NK-92 (cell line): ENCODE measurements around the gene WBP1.
"Not testable (repeated sequence)": the region's sequence is repeated elsewhere in the genome, so short reads cannot be mapped to it uniquely, and the experiment has no call there.

Experiments
- DNase-seq: peaks from one replicate; lab custom pipeline; 2025; ENCODE audit not compliant: unreplicated experiment; lab: John Stamatoyannopoulos, UW

The WBP1 gene

GRCh38 chr2:74427551-74427950, 30.7 kb upstream of the WBP1 start:
- no peak for DNase-seq

GRCh38 chr2:74428675-74429074, 29.6 kb upstream of the WBP1 start:
- no peak for DNase-seq

GRCh38 chr2:74429487-74430451, 28.5 kb upstream of the WBP1 start:
- DNase-seq, result no peak

GRCh38 chr2:74430502-74430901, 27.7 kb upstream of the WBP1 start:
- DNase-seq, result no peak

GRCh38 chr2:74436111-74436805, 22.0 kb upstream of the WBP1 start:
- no peak for DNase-seq

GRCh38 chr2:74436848-74437695, 21.2 kb upstream of the WBP1 start:
- DNase-seq, result no peak

- no peak for DNase-seq
Observed at GRCh38 chr2:74438248-74438647, 20.0 kb upstream of the WBP1 start.

GRCh38 chr2:74439373-74439772, 18.9 kb upstream of the WBP1 start:
- DNase-seq, result no peak

- DNase-seq, result no peak
Observed at GRCh38 chr2:74439803-74440377, 18.3 kb upstream of the WBP1 start.

GRCh38 chr2:74440378-74441169, 17.7 kb upstream of the WBP1 start:
- DNase-seq, result no peak

- DNase-seq, result no peak
Observed at GRCh38 chr2:74441170-74441689, 17.0 kb upstream of the WBP1 start.

GRCh38 chr2:74441690-74442482, 16.4 kb upstream of the WBP1 start, which contains the start of gene RTKN:
Gene RTKN (minus strand): TSS chr2:74441937. CDS start chr2:74441816, 121 bp downstream.
- no peak for DNase-seq

GRCh38 chr2:74442483-74443297, 15.5 kb upstream of the WBP1 start:
- not testable (repeated sequence) for DNase-seq

- no peak for DNase-seq
Observed at GRCh38 chr2:74444498-74445318, 13.5 kb upstream of the WBP1 start.

- DNase-seq, result no peak
Observed at GRCh38 chr2:74447230-74447999, 10.8 kb upstream of the WBP1 start.

- no peak for DNase-seq
Observed at GRCh38 chr2:74448771-74449170, 9.5 kb upstream of the WBP1 start.
